HepG2 (cell line): ENCODE measurements around the gene GPR37L1. TPM values are rescaled to one million over a fixed set of nuclear protein-coding genes. Genes with fewer than 3 reads are reported as not detected.

ENCODE experiments used
- ARID5B ChIP-seq: IDR thresholded peaks from 2 replicates; pipeline ENCODE4 v1.4.0; 2020; ENCODE audit warnings: mild to moderate bottlenecking, missing genetic modification reagents
- HCFC1 ChIP-seq: fragments of 150-350 bp; IDR thresholded peaks from 2 replicates; pipeline ENCODE4 v1.6.1; 2014; ENCODE audit warnings: low read depth, low read length
- HMGXB4 ChIP-seq, 2 experiments: sonication (generic) in 1 of 2; formaldehyde crosslinking in 1 of 2; IDR thresholded peaks; 2 replicates each; pipeline versions ENCODE4 v1.4.0 to v1.6.1; 2018 to 2020; ENCODE audit warnings: missing genetic modification reagents in 2 of 2, borderline replicate concordance in 1 of 2, low read depth in 1 of 2, mild to moderate bottlenecking in 1 of 2, missing biosample characterization in 1 of 2
- MXD3 ChIP-seq: IDR thresholded peaks from 2 replicates; pipeline ENCODE4 v1.6.1; 2016; ENCODE audit warnings: mild to moderate bottlenecking, missing biosample characterization, missing genetic modification reagents
- MYNN ChIP-seq: sonication (generic); formaldehyde crosslinking; IDR thresholded peaks from 2 replicates; pipeline ENCODE4 v1.4.0; 2020; ENCODE audit warnings: mild to moderate bottlenecking, low read depth, missing genetic modification reagents
- REL ChIP-seq: sonication (generic); formaldehyde crosslinking; conservative IDR thresholded peaks from 2 replicates; pipeline ENCODE4 v1.8.0; 2022; ENCODE audit warnings: mild to moderate bottlenecking, missing genetic modification reagents, moderate library complexity
- RFXAP ChIP-seq: sonication (generic); formaldehyde crosslinking; IDR thresholded peaks from 2 replicates; pipeline ENCODE4 v1.4.0; 2020; ENCODE audit warnings: missing genetic modification reagents, borderline replicate concordance
- TRAFD1 ChIP-seq: sonication (generic); formaldehyde crosslinking; IDR thresholded peaks from 2 replicates; pipeline ENCODE4 v1.5.1; 2020; ENCODE audit warnings: missing genetic modification reagents, mild to moderate bottlenecking, borderline replicate concordance
- XRCC5 ChIP-seq: fragments of 200-400 bp; formaldehyde crosslinking; optimal IDR thresholded peaks from 2 replicates; pipeline ENCODE3; 2017; ENCODE audit warnings: mild to moderate bottlenecking, low read length
- ZBTB33 ChIP-seq: sonication (generic); formaldehyde crosslinking; IDR thresholded peaks from 2 replicates; pipeline ENCODE4 v1.4.0; 2020; ENCODE audit warnings: missing genetic modification reagents
- ZNF234 ChIP-seq: sonication (generic); formaldehyde crosslinking; conservative IDR thresholded peaks from 2 replicates; pipeline ENCODE4 v1.5.1; 2020; ENCODE audit warnings: mild to moderate bottlenecking, missing genetic modification reagents
- ZNF687 ChIP-seq: sonication (generic); formaldehyde crosslinking; IDR thresholded peaks from 2 replicates; pipeline ENCODE4 v1.5.1; 2020; ENCODE audit warnings: mild to moderate bottlenecking, missing genetic modification reagents, moderate library complexity
- ZNF772 ChIP-seq: sonication (generic); formaldehyde crosslinking; IDR thresholded peaks from 2 replicates; pipeline ENCODE4 v1.5.0; 2020; ENCODE audit warnings: mild to moderate bottlenecking, missing genetic modification reagents
- polyA plus RNA-seq, 8 experiments: library from polyadenylated mRNA; depleted of rRNA in 3 of 8; stranded (reverse) in 7 of 8; unstranded in 1 of 8; fragments of >200 nt; fragmentation: Illumina TruSeq in 4 of 8; extraction: Trizol in 4 of 8; gene quantifications; 2 replicates each; pipeline versions ENCODE4 v1.2.1 to v1.2.3, GENCODE V29; 2011 to 2016; ENCODE audit warnings: low read depth in 4 of 8, missing spikeins in 1 of 8, mixed read lengths in 1 of 8; ENCODE audit not compliant: insufficient read depth in 1 of 8
- total RNA-seq, 5 experiments: library from RNA; depleted of rRNA; stranded (reverse); fragments of >200 nt; fragmentation: Illumina TruSeq; extraction: Trizol; gene quantifications; 2 replicates each; pipeline ENCODE4 v1.2.3, GENCODE V29; 2016; ENCODE audit warnings: low read depth in 1 of 5

The GPR37L1 gene
- total and polyA plus RNA-seq, 2 of the 13 experiments (the other 11 are each of a cell fraction or from before 2014, with no cell fraction given): 0.13 TPM; not detected in 1

- TF ChIP-seq ZNF687 (CRISPR knock-in tag) (peak; percentile 70), HCFC1 (no peak), MXD3 (CRISPR knock-in tag) (no peak), ZNF234 (CRISPR knock-in tag) (no peak), XRCC5 (peak; percentile 86), ZNF772 (no peak), REL (CRISPR knock-in tag) (no peak), ZBTB33 (no peak), ARID5B (CRISPR knock-in tag) (0 out of 2 replicates have a peak, but pooled peaks have one; percentile 17), TRAFD1 (CRISPR knock-in tag) (0 out of 2 replicates have a peak, but pooled peaks have one; percentile 43), RFXAP (CRISPR knock-in tag) (no peak), HMGXB4 (CRISPR knock-in tag; IDR thresholded peaks at IDR 0.05; ENCODE audit: borderline replicate concordance in 1 of 2, low read depth in 1 of 2) (peak; percentile 50 to 60; a peak in 2 of 4 replicates), MYNN (CRISPR knock-in tag) (no peak)
Measured at GRCh38 chr1:202122639-202123335, at the start of gene GPR37L1 (continued).
